Erythroblast (primary cell): ENCODE data around the gene GDI2.

Experiments
- GATA1 ChIP-seq: IDR thresholded peaks from 2 replicates; pipeline ENCODE4 v1.6.1; 2011; ENCODE audit warnings: low read depth, mild to moderate bottlenecking, control low read depth, low read length, moderate library complexity
- POLR2A ChIP-seq: IDR thresholded peaks from 2 replicates; pipeline ENCODE4 v1.6.1; 2011; ENCODE audit warnings: mild to moderate bottlenecking, low read length

GRCh38 chr10:5813091-5813340 lies 218 bp downstream of the GDI2 start:
- TF ChIP-seq POLR2A: no peak
- TF ChIP-seq GATA1: no peak
